SKM-1 (cell line): ENCODE data around the gene TMTC2.
"Not testable (repeated sequence)": the region's sequence is repeated elsewhere in the genome, so short reads cannot be mapped to it uniquely, and the experiment has no call there.

Experiments
- DNase-seq: peaks from one replicate; lab custom pipeline; 2025; ENCODE audit not compliant: unreplicated experiment; lab: John Stamatoyannopoulos, UW

TMTC2 gene

DNA sequence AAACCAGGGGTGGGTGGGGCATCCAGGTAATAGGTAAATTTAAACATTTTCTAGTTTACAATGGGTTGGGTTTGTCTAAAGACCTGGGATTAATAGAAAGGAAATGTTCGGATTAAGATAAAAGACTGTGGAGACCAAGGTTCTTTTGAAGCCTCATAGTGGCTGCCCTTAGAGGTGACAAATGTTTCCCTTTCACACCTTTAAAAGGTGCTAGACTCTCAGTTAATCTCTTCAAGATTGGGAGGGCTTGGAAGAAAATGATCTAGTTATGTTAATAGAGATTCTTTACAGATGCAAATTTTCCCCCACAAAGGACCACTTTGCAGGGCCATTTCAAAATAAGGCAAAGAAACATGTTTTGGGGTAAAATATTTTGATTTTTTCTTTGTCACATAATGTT, 39.0 kb downstream of the TMTC2 start:
- DNase-seq = no peak

DNA sequence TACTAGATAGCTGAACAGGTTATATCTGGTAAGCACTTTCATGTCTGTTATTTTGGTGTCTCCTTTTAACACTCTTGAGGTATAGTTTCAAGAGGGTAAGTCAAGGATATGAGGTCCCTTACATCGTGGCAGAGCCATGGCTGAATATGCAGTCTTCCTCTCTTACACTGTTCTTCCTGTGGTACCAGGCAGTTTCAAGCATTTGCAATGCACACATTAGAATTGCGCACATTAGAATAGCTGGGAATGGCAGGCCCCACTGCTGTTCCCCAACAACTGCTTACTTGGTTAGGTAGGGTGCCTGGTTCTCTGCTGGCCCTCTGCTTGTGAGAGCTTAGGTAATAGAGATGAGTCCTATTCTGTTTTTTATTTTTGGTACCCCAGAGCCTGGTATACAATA, 41.2 kb downstream of the TMTC2 start:
- no peak for DNase-seq

DNA sequence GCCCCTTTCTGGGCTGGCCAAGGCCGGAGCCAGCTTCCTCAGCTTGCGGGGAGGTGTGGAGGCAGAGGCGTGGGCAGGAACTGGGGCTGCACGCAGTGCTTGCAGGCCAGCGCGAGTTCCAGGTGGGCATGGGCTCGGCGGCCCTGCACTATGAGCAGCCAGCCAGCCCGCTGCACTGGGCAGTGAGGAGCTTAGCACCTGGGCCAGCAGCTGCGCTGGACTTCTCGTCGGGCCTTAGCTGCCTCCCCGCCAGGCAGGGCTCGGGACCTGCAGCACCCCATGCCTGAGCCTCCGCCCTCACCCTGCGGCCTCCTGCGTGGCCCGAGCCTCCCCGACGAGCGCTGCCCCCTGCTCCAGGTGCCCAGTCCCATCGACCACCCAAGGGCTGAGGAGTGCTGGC, 42.0 kb downstream of the TMTC2 start:
- DNase-seq = no peak

DNA sequence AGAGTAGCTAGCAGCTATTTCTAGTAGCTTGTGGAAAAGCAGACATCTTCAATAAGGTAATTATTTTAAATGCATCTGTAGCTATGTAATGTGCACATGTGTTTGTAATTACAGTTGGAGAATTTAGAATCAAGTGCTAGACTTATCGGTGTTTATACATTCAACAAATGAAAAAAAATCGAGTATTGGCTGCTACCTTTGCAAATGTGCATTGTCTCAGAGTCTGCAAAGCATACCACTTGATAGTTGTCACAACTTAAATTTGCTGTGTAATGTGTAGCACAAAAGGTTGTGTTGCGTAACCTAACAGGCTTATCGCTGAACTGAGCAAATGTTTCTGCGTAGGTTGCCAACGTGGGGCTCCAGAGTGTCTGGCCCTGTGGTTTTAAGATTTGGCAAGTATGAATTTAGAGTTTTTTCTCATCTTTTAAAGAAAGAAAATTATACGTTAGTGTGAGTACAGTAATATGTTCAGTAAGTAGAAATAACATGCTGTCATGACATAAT, 44.3 kb downstream of the TMTC2 start:
- no peak for DNase-seq

DNA sequence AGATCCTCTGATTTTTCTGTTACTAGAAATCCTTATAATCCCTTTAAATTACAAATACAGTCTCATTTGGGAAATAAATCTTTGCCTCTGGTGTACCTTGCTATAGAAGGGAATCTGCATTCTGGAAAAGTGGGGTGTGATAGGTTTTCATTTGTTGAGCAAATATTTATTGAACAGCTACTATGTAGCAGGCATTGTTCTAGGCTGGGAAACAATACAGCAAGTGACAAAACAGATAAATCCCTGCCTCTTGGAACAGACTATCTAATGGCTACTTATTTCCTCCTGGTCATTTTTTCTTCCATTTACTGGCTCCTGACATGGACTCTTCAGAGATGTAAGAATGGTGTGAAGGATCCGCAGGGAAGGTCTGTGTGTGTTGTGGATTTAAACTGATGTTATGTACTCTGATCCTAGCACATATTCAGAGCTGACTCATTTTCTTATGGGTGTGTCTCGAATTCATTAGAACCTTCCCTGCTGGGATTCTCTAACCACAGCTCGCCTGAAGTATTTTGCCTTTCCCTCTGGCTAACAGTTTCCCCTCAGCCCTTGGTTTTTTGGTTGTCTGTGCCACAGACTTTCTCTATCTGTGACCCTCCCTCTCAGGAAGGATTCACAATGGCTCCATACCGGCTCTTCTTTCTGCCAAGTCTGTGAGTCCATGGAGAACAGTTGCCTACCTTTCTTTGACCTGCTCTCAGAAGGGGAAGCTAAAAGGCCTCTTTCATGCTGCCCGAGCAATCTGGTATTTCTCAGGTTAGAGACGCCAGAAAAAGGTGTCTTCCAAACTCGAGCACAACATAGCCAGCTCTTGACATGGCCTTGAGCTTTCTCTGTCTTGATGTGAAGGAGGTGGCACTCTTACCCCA, 53.7 kb downstream of the TMTC2 start:
- no peak for DNase-seq

DNA sequence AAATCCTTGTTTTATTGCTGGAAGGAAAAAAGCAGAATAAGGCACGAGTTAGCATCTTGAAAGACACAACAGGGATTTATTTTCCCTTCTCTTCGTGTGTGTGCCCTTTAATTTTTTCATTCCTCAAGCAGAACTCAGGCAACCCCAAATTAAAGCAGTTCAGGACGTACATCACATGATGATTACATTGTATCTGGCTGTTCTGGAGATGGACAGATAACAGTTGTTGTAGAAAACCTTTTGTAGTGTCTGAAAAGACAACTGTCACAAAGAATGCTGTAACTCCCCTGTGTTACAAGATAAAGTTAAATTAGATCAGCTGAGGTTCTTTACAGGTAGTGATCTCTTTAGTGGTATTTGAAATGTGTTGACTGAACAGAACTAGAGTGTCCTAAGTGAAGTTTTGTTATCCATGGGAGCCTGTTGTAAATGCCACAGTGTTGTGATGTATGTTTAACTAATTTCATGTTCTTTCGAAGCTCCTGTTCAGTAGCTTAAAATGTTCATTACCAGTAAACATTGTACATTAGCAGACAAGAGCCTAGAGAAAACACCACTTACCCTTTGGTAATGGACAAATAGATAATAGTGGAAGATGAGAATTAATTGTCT, 58.5 kb downstream of the TMTC2 start:
- no peak for DNase-seq

- no peak for DNase-seq
Measured at GRCh38 chr12:82745807-82746206, 59.1 kb downstream of the TMTC2 start.

DNA sequence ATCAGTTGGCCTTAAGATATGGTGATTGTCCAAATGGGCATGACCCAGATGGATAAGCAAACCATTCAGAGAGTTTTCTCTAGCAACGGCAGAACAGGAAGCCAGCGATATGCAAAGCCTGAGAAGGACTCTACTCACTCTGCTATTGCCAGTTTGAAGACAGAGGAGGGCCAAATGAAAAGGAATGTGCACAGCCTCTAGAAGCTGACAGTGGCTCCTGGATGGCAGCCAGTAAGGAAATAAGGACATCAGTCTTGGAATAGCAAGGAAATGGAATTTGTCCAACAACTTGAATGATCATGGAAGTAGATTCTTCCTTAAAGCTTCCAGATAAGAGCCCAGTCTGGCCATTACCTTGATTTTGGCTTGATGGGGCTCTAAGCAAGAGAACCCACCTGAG, 60.0 kb downstream of the TMTC2 start:
- DNase-seq = no peak

DNA sequence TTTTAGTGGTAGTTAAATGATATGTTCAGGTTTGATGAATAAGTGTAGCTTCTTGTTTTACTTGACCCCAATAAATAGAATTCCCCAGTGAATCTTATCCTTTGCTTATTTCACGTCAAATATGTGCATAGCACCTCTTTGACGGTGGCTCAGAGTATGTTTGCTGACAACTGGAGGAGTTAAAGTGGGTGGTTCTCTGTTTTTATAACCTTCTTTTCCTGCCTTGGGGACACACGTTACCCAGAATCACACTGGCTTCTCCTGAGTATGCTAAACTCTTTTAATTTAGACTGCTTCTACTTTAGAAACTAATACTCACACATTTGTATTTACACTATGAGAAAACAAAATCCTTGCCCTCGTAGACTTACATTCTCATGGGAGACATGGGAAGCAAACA, 62.3 kb downstream of the TMTC2 start:
- no peak for DNase-seq

DNA sequence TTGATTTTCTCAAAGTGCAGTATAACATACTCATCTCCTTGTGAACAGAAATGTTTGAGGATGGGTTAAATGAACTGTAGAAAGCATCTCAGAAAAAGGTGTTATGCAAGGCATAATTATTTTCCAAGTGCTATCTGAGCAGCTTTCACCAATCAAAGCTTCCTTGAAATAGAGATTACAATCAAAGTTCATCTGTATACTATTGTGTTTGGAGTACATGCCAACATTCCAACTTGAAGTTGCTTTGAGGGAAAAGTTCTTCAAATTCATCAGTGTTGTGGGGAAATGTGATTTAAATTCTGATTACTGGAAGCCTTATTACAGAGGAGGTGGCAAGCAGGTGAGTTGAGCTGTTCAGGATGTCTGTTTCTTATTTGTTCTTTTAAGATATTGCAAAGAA, 68.2 kb downstream of the TMTC2 start:
- DNase-seq = no peak

DNA sequence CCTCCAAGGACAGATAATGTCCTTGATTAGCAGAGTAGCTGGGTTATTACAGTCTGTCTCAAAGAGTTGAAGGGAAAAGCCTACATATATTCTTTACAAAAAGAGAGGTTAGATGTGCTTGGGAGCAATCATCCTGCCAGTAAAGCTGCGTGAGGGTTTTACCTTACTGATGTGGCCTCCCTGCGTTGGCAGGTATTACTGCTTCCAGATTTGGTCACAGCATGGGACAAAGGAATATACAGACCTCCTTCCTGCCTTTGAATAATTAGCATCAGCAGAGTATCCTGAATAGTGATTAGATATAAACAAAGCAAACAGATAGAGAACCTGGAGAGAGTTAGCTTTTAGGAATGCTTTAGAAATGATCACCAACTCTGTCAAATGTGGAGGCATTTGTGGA, 69.6 kb downstream of the TMTC2 start:
- no peak for DNase-seq

- DNase-seq = no peak
Measured at GRCh38 chr12:82757059-82757458, 70.4 kb downstream of the TMTC2 start.

GRCh38 chr12:82757656-82758055, 71.0 kb downstream of the TMTC2 start:
- no peak for DNase-seq

DNA sequence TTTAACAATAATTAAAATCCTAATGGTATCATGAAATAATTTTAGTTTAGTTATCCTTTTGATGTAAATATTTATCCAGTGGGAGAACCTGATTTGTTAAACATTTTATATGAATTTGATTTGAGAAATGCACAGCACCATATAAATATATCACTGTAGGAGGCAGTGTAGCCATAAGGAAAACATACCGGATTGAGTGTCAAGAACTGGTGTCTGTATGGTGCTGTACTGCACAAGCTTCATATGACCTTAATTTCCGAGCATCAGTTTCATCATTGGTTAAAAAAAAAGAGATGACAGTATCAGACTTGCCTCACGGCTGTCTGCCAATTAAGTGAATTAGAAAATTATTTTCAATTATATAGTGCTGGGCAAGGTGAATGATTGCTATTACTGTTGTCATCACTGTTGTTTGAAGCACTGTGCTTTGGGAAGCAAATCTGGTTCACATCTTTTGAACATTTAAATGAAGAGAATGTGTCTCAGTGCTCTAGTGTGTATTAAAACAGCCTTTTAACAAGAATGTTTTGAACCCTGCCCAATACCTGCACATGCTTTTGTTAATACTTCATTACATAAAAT, 72.1 kb downstream of the TMTC2 start:
- DNase-seq = no peak

GRCh38 chr12:82760423-82760822, 73.7 kb downstream of the TMTC2 start:
- no peak for DNase-seq

- DNase-seq = not testable (repeated sequence)
Measured at GRCh38 chr12:82765206-82765605, 78.5 kb downstream of the TMTC2 start.

DNA sequence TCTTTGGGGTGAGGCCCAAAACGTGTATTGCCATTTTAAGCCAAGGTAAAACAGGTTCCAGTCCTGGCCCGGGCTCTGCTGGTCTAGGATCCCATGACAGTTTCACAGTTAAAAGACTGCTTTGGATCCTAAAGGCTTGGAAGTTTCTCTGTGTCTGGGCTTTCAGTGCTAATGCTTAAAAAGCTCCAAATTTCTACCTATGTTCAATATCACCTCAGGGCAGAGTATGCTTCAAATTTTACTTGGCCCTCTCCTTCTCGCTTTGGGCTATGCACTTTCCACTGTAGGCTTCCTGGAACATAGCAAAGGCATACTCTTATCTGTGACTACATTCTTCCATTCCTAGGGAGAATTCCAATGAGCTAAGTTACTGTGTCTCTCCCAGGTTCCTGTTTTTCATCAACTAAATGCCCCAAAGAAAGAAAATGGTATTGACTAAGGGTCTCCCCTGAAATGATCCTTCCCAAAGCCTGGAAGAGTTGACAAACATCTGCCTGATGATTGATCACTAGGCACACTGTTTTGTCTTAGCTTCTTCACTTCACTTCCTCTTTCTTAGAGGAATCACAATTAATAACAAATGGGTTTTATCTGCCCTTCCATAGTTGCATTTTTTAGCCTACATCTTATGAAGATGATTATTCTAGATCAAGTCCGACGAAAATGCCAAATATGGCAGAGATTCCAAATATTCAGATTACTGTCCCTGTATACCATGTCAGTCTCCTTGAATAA, 79.4 kb downstream of the TMTC2 start:
- no peak for DNase-seq

- no peak for DNase-seq
Measured at GRCh38 chr12:82774666-82775065, 88.0 kb downstream of the TMTC2 start.

DNA sequence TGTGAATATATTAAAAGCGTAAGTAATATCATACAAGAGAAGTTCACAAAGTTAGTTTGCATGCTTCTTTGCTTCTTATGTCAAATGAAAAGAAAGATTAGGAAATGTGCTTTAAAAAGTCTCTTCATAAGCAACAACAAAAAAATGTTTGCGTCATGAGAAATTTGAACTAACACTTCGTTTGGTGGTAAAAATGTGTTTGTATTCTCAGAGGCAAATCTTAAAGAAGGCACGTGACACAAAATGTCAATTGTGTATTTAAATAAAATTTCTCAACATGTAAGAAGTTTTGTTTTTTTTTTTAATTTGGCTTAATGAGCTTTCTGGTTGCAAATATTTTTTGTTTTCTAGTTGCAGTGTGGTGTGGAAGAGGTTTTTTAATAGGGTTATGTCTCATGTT, 93.8 kb downstream of the TMTC2 start:
- no peak for DNase-seq

- no peak for DNase-seq
Measured at GRCh38 chr12:82781309-82781997, 94.7 kb downstream of the TMTC2 start.

- DNase-seq = no peak
Measured at GRCh38 chr12:82783435-82783834, 96.7 kb downstream of the TMTC2 start.
